HepG2 (cell line): ENCODE results near the gene FAT1. TPM values are rescaled to one million over a fixed set of nuclear protein-coding genes. Genes with fewer than 3 reads are reported as not detected.

Experiments used
- ARNT2 ChIP-seq: sonication (generic); formaldehyde crosslinking; IDR thresholded peaks from 2 replicates; pipeline ENCODE4 v1.8.0; 2022; ENCODE audit warnings: mild to moderate bottlenecking, low read depth, missing genetic modification reagents, moderate library complexity
- BCL3 ChIP-seq: sonication (generic); formaldehyde crosslinking; IDR thresholded peaks from 2 replicates; pipeline ENCODE4 v1.5.1; 2020; ENCODE audit warnings: mild to moderate bottlenecking, missing genetic modification reagents, moderate library complexity
- CBX5 ChIP-seq: sonication (generic); formaldehyde crosslinking; IDR thresholded peaks from 2 replicates; pipeline ENCODE4 v1.4.0; 2020; ENCODE audit warnings: missing genetic modification reagents, borderline replicate concordance
- ETV5 ChIP-seq: IDR thresholded peaks from 2 replicates; pipeline ENCODE4 v1.6.1; 2018; ENCODE audit warnings: missing biosample characterization, missing genetic modification reagents, inconsistent platforms, borderline replicate concordance
- FOXC1 ChIP-seq: sonication (generic); formaldehyde crosslinking; IDR thresholded peaks from 2 replicates; pipeline ENCODE4 v1.8.0; 2022; ENCODE audit warnings: mild to moderate bottlenecking, missing genetic modification reagents, borderline replicate concordance
- GABPA ChIP-seq, 2 experiments: IDR thresholded peaks; 2 replicates each; pipeline ENCODE4 v1.6.1; 2011 to 2016; ENCODE audit warnings: low read depth in 2 of 2, low read length in 1 of 2, missing biosample characterization in 1 of 2, missing genetic modification characterization in 1 of 2
- KLF16 ChIP-seq, 2 experiments: sonication (generic) in 1 of 2; formaldehyde crosslinking in 1 of 2; IDR thresholded peaks; 2 replicates each; pipeline versions ENCODE4 v1.6.1 to v1.8.0; 2016 to 2023; ENCODE audit warnings: missing genetic modification reagents in 2 of 2, missing compliant biosample characterization in 1 of 2
- SPEN ChIP-seq: sonication (generic); formaldehyde crosslinking; IDR thresholded peaks from 2 replicates; pipeline ENCODE4 v1.5.1; 2020; ENCODE audit warnings: low read depth, mild to moderate bottlenecking, missing genetic modification reagents
- TEAD3 ChIP-seq: optimal IDR thresholded peaks from 2 replicates; pipeline ENCODE3; 2016; ENCODE audit warnings: borderline replicate concordance
- ZBTB21 ChIP-seq: sonication (generic); formaldehyde crosslinking; IDR thresholded peaks from 2 replicates; pipeline ENCODE4 v1.4.0; 2020; ENCODE audit warnings: missing genetic modification reagents
- ZNF44 ChIP-seq: sonication (generic); formaldehyde crosslinking; IDR thresholded peaks from 2 replicates; pipeline ENCODE4 v1.5.1; 2020; ENCODE audit warnings: mild to moderate bottlenecking, missing genetic modification reagents
- ZNF468 ChIP-seq: sonication (generic); formaldehyde crosslinking; IDR thresholded peaks from 2 replicates; pipeline ENCODE4 v1.8.0; 2022; ENCODE audit warnings: mild to moderate bottlenecking, moderate library complexity, missing genetic modification reagents
- ZNF670 ChIP-seq: sonication (generic); formaldehyde crosslinking; IDR thresholded peaks from 2 replicates; pipeline ENCODE4 v1.8.0; 2022; ENCODE audit warnings: mild to moderate bottlenecking, missing genetic modification reagents, borderline replicate concordance
- ZNF687 ChIP-seq: sonication (generic); formaldehyde crosslinking; IDR thresholded peaks from 2 replicates; pipeline ENCODE4 v1.5.1; 2020; ENCODE audit warnings: mild to moderate bottlenecking, missing genetic modification reagents, moderate library complexity
- ZSCAN31 ChIP-seq: sonication (generic); formaldehyde crosslinking; IDR thresholded peaks from 2 replicates; pipeline ENCODE4 v1.5.0; 2020; ENCODE audit warnings: low read depth, mild to moderate bottlenecking, missing genetic modification reagents
- polyA plus RNA-seq, 8 experiments: library from polyadenylated mRNA; depleted of rRNA in 3 of 8; stranded (reverse) in 7 of 8; unstranded in 1 of 8; fragments of >200 nt; fragmentation: Illumina TruSeq in 4 of 8; extraction: Trizol in 4 of 8; gene quantifications; 2 replicates each; pipeline versions ENCODE4 v1.2.1 to v1.2.3, GENCODE V29; 2011 to 2016; ENCODE audit warnings: low read depth in 4 of 8, missing spikeins in 1 of 8, mixed read lengths in 1 of 8; ENCODE audit not compliant: insufficient read depth in 1 of 8
- total RNA-seq, 5 experiments: library from RNA; depleted of rRNA; stranded (reverse); fragments of >200 nt; fragmentation: Illumina TruSeq; extraction: Trizol; gene quantifications; 2 replicates each; pipeline ENCODE4 v1.2.3, GENCODE V29; 2016; ENCODE audit warnings: low read depth in 1 of 5

The FAT1 gene
- total and polyA plus RNA-seq, 2 of the 13 experiments (the other 11 are each of a cell fraction or from before 2014, with no cell fraction given) = 185 to 216 TPM

GRCh38 chr4:186765138-186765537 is 41.5 kb upstream of the FAT1 start (continued):
- TF ChIP-seq ETV5 (CRISPR knock-in tag) = peak; percentile 58
- 0 out of 2 replicates have a peak, but pooled peaks have one; percentile 14 for TF ChIP-seq ZSCAN31
- peak; percentile 62 for TF ChIP-seq TEAD3 (CRISPR knock-in tag)
- TF ChIP-seq FOXC1 (CRISPR knock-in tag) = no peak
- peak; percentile 49; the same call in 1 of the 2 replicates for TF ChIP-seq ZNF687 (CRISPR knock-in tag)
- no peak for TF ChIP-seq SPEN
- peak in 1 of 2 experiments; percentile 5; a peak in 1 of 4 replicates for TF ChIP-seq KLF16 (CRISPR knock-in tag; IDR thresholded peaks at IDR 0.05)
- TF ChIP-seq GABPA (IDR thresholded peaks at IDR 0.05; ENCODE audit: low read depth, low read length) = no peak
- TF ChIP-seq GABPA (CRISPR knock-in tag; IDR thresholded peaks at IDR 0.05; ENCODE audit: low read depth) = peak; percentile 49
- TF ChIP-seq CBX5 (CRISPR knock-in tag) = 0 out of 2 replicates have a peak, but pooled peaks have one; percentile 23
- 0 out of 2 replicates have a peak, but pooled peaks have one; percentile 23 for TF ChIP-seq ZNF670 (CRISPR knock-in tag)
- TF ChIP-seq ARNT2 (CRISPR knock-in tag) = peak; percentile 4; the same call in 1 of the 2 replicates
- 0 out of 2 replicates have a peak, but pooled peaks have one; percentile 11 for TF ChIP-seq ZNF44 (CRISPR knock-in tag)
- no peak for TF ChIP-seq ZBTB21
- no peak for TF ChIP-seq ZNF468 (CRISPR knock-in tag)
- TF ChIP-seq BCL3 = no peak
